Caco-2 (cell line): ENCODE data around the gene KIF1B. TPM values are rescaled to one million over a fixed set of nuclear protein-coding genes. Genes with fewer than 3 reads are reported as not detected.

ENCODE experiments used
- BruUV-seq: library from RNA; stranded (reverse); fragments of 400-500 nt; replicated peaks from 2 replicates; lab custom pipeline; 2021; lab: Mats Ljungman, UMichigan
- CTCF ChIA-PET: fragments of 300-600 bp; sonication (Branson Sonifier 250); formaldehyde crosslinking; loops from one replicate; lab custom pipeline; 2022; ENCODE audit warnings: antibody characterized with exemption; lab: Charles Lee
- POLR2A ChIA-PET: fragments of 300-600 bp; sonication (Branson Sonifier 250); formaldehyde crosslinking; loops from one replicate; lab custom pipeline; 2022; ENCODE audit warnings: antibody characterized with exemption; lab: Charles Lee
- DNase-seq, 2 experiments: peaks; one replicate each; pipeline versions ENCODE4 v3.0.0 to v3.0.0-alpha.2; 2020 to 2022
- H3K27me3 ChIP-seq: replicated peaks from 2 replicates; pipeline ENCODE4 v1.6.0; 2011; ENCODE audit warnings: low read length; ENCODE audit not compliant: control insufficient read depth, insufficient read depth
- H3K36me3 ChIP-seq: 2 replicates; pipeline ENCODE4 v1.5.1; 2011; ENCODE audit warnings: low read length; ENCODE audit not compliant: control insufficient read depth, insufficient read depth
- H3K4me1 ChIP-seq: fragments of 250-450 bp; sonication (Bioruptor Pico); 2 replicates; pipeline ENCODE4 v1.5.1; 2020; ENCODE audit warnings: mild to moderate bottlenecking
- H3K4me3 ChIP-seq: 2 replicates; pipeline ENCODE4 v1.5.1; 2011; ENCODE audit warnings: low read depth, mild to moderate bottlenecking, control low read depth, low read length
- H3K9me3 ChIP-seq: fragments of 250-450 bp; sonication (Bioruptor Pico); 2 replicates; pipeline ENCODE4 v1.5.1; 2020; ENCODE audit warnings: mild to moderate bottlenecking, moderate library complexity
- H3K27ac Mint-ChIP-seq: one replicate; pipeline ENCODE4 v1.8.0; 2022; ENCODE audit warnings: mixed read lengths; ENCODE audit not compliant: unreplicated experiment
- H3K27me3 Mint-ChIP-seq: one replicate; pipeline ENCODE4 v1.8.0; 2022; ENCODE audit warnings: mixed read lengths; ENCODE audit not compliant: insufficient read depth, unreplicated experiment
- H3K36me3 Mint-ChIP-seq: one replicate; pipeline ENCODE4 v1.8.0; 2022; ENCODE audit warnings: mild to moderate bottlenecking, mixed read lengths; ENCODE audit not compliant: insufficient read depth, unreplicated experiment
- H3K4me1 Mint-ChIP-seq: one replicate; pipeline ENCODE4 v1.8.0; 2022; ENCODE audit warnings: low read depth, mixed read lengths; ENCODE audit not compliant: unreplicated experiment
- H3K4me3 Mint-ChIP-seq: one replicate; pipeline ENCODE4 v1.8.0; 2022; ENCODE audit warnings: mild to moderate bottlenecking, moderate library complexity, mixed read lengths; ENCODE audit not compliant: unreplicated experiment
- H3K9me3 Mint-ChIP-seq: one replicate; pipeline ENCODE4 v1.8.0; 2022; ENCODE audit warnings: mixed read lengths; ENCODE audit not compliant: unreplicated experiment
- CTCF ChIP-seq, 2 experiments: fragments of 200-600 bp in 1 of 2; IDR thresholded peaks; 1 replicate in 1 of 2; 2 replicates in 1 of 2; pipeline versions ENCODE4 v1.5.1 to v1.8.0; 2011 to 2022; ENCODE audit warnings: antibody characterized with exemption in 1 of 2, control low read depth in 1 of 2, inconsistent platforms in 1 of 2, low read depth in 1 of 2, low read length in 1 of 2, mild to moderate bottlenecking in 1 of 2, moderate library complexity in 1 of 2; ENCODE audit not compliant: insufficient read depth in 1 of 2, severe bottlenecking in 1 of 2, unreplicated experiment in 1 of 2
- intact Hi-C: fragments of 100-400 bp; cut with micrococcal nuclease; formaldehyde crosslinking; loops from one replicate; pipeline ENCODE4 v1.10.0; 2022; ENCODE audit not compliant: unreplicated experiment
- total RNA-seq: library from RNA; stranded (reverse); gene quantifications from 2 replicates; pipeline ENCODE4 v1.2.3, GENCODE V29; 2022

The KIF1B gene
- total RNA-seq, 1 experiment from 2014 or later = 41.1 TPM

- no TSS peak for BruUV-seq
- Mint-ChIP-seq H3K9me3 (no peaks in the 10 kb centered on the region), H3K4me1 (no peaks in the 10 kb centered on the region), H3K36me3 (peaks cover 26% of the 10 kb centered on the region), H3K4me3 (no peak overlapping the region), H3K27me3 (no peaks in the 10 kb centered on the region), H3K27ac (no peak overlapping the region)
- no peaks in the 10 kb centered on the region for H3K9me3 ChIP-seq
- H3K27me3 ChIP-seq = no peaks in the 10 kb centered on the region
- no peak for TF ChIP-seq CTCF (IDR thresholded peaks at IDR 0.05; ENCODE audit: insufficient read depth in 1 of 2, low read depth in 1 of 2, low read length in 1 of 2, severe bottlenecking in 1 of 2, unreplicated experiment in 1 of 2)
- CTCF ChIA-PET = no interaction called here
- no peaks in the 10 kb centered on the region for H3K36me3 ChIP-seq
- H3K4me3 ChIP-seq = no peak overlapping the region
- POLR2A ChIA-PET = no interaction called here
- intact Hi-C loops = no loop called here
- DNase-seq = no peak
- H3K4me1 ChIP-seq = no peaks in the 10 kb centered on the region
These were observed 149.7 kb downstream of the KIF1B start for GRCh38 chr1:10360045-10360444.

- ChIA-PET CTCF (no interaction called here), POLR2A (no interaction called here)
- DNase-seq = no peak
- Histone ChIP-seq H3K36me3 (no peaks in the 10 kb centered on the region), H3K4me1 (no peaks in the 10 kb centered on the region), H3K9me3 (no peaks in the 10 kb centered on the region), H3K4me3 (no peak overlapping the region), H3K27me3 (no peaks in the 10 kb centered on the region)
- H3K4me1 Mint-ChIP-seq = no peaks in the 10 kb centered on the region
- no peak overlapping the region for H3K4me3 Mint-ChIP-seq
- BruUV-seq = no TSS peak
- H3K27me3 Mint-ChIP-seq = no peaks in the 10 kb centered on the region
- intact Hi-C loops = no loop called here
- TF ChIP-seq CTCF (IDR thresholded peaks at IDR 0.05; ENCODE audit: insufficient read depth in 1 of 2, low read depth in 1 of 2, low read length in 1 of 2, severe bottlenecking in 1 of 2, unreplicated experiment in 1 of 2) = no peak
- H3K36me3 Mint-ChIP-seq = peaks cover 35% of the 10 kb centered on the region
- H3K27ac Mint-ChIP-seq = no peak overlapping the region
- no peaks in the 10 kb centered on the region for H3K9me3 Mint-ChIP-seq
These were observed 151.1 kb downstream of the KIF1B start for GRCh38 chr1:10361515-10361914.

GRCh38 chr1:10368194-10368593, 157.8 kb downstream of the KIF1B start:
- CTCF ChIA-PET = no interaction called here
- DNase-seq = no peak
- no peak overlapping the region for H3K4me3 ChIP-seq
- no peaks in the 10 kb centered on the region for H3K9me3 Mint-ChIP-seq
- no peaks in the 10 kb centered on the region for H3K36me3 ChIP-seq
- intact Hi-C loops = no loop called here
- H3K36me3 Mint-ChIP-seq = peaks cover 29% of the 10 kb centered on the region
- H3K4me1 Mint-ChIP-seq = no peaks in the 10 kb centered on the region
- BruUV-seq = no TSS peak
- H3K27me3 ChIP-seq = no peaks in the 10 kb centered on the region
- H3K27ac Mint-ChIP-seq = no peak overlapping the region
- H3K27me3 Mint-ChIP-seq = no peaks in the 10 kb centered on the region
- POLR2A ChIA-PET = no interaction called here
- no peaks in the 10 kb centered on the region for H3K4me1 ChIP-seq
- no peak for TF ChIP-seq CTCF (IDR thresholded peaks at IDR 0.05; ENCODE audit: insufficient read depth in 1 of 2, low read depth in 1 of 2, low read length in 1 of 2, severe bottlenecking in 1 of 2, unreplicated experiment in 1 of 2)
- no peaks in the 10 kb centered on the region for H3K9me3 ChIP-seq
- no peak overlapping the region for H3K4me3 Mint-ChIP-seq
